Measurements from ENCODE around the gene SMIM9.
"Not testable (repeated sequence)": the region's sequence is repeated elsewhere in the genome, so short reads cannot be mapped to it uniquely, and the experiment has no call there.

SMIM9 gene

GRCh38 chrX:154834562-154834961 is at the start of gene SMIM9:
Gene SMIM9, minus strand, starts transcription at chrX:154834662. Its CDS starts 3,806 bp downstream, at chrX:154830856.
- no peak for DNase-seq

GRCh38 chrX:154884069-154884468 is 49.6 kb upstream of the SMIM9 start:
- DNase-seq, result not testable (repeated sequence)

GRCh38 chrX:154873329-154873728 is 38.9 kb upstream of the SMIM9 start:
- DNase-seq, result no peak

GRCh38 chrX:154868522-154868921 is 34.1 kb upstream of the SMIM9 start:
- not testable (repeated sequence) for DNase-seq

GRCh38 chrX:154855256-154855655 is 20.8 kb upstream of the SMIM9 start:
- no peak for DNase-seq

GRCh38 chrX:154850957-154851611 is 16.6 kb upstream of the SMIM9 start:
- no peak for DNase-seq

GRCh38 chrX:154840856-154841255 is 6.4 kb upstream of the SMIM9 start:
- peak; percentile 35 for DNase-seq

GRCh38 chrX:154836163-154836562 is 1.7 kb upstream of the SMIM9 start:
- DNase-seq, result no peak

GRCh38 chrX:154833746-154834274 is 652 bp downstream of the SMIM9 start:
- no peak for DNase-seq

- DNase-seq, result no peak
These were observed 4.5 kb downstream of the SMIM9 start for GRCh38 chrX:154829926-154830442.

- no peak for DNase-seq
These were observed 5.3 kb downstream of the SMIM9 start for GRCh38 chrX:154829134-154829533.

GRCh38 chrX:154828016-154828408 is 6.5 kb downstream of the SMIM9 start:
- DNase-seq, result no peak

GRCh38 chrX:154827194-154828015 is 7.1 kb downstream of the SMIM9 start:
- DNase-seq, result peak; percentile 13

- not testable (repeated sequence) for DNase-seq
These were observed 8.9 kb downstream of the SMIM9 start for GRCh38 chrX:154825586-154825985.

GRCh38 chrX:154824638-154825037 is 9.8 kb downstream of the SMIM9 start:
- DNase-seq, result no peak

- DNase-seq, result no peak
These were observed 12.4 kb downstream of the SMIM9 start for GRCh38 chrX:154822029-154822428.

GRCh38 chrX:154821523-154821922 is 12.9 kb downstream of the SMIM9 start:
- no peak for DNase-seq

GRCh38 chrX:154819771-154820341 is 14.6 kb downstream of the SMIM9 start:
- DNase-seq, result no peak

GRCh38 chrX:154818916-154819770 is 15.3 kb downstream of the SMIM9 start:
- no peak for DNase-seq

- DNase-seq, result not testable (repeated sequence)
These were observed 17.3 kb downstream of the SMIM9 start for GRCh38 chrX:154817048-154817618.

GRCh38 chrX:154816326-154816898 is 18.1 kb downstream of the SMIM9 start:
- DNase-seq, result not testable (repeated sequence)
